Stimulated activated CD4-positive, alpha-beta T cell treated with anti-CD3 and anti-CD28 coated beads, TNF-alpha, amount 100 ng/mL, for 4 hours (primary cell): ENCODE data around the gene RUFY2.
"Not testable (repeated sequence)": the region's sequence is repeated elsewhere in the genome, so short reads cannot be mapped to it uniquely, and the experiment has no call there.

Experiments used
- DNase-seq, 3 experiments: peaks; one replicate each; pipeline ENCODE4 v3.0.0-alpha.2; 2020; ENCODE audit warnings: low read depth in 3 of 3

The RUFY2 gene

DNA sequence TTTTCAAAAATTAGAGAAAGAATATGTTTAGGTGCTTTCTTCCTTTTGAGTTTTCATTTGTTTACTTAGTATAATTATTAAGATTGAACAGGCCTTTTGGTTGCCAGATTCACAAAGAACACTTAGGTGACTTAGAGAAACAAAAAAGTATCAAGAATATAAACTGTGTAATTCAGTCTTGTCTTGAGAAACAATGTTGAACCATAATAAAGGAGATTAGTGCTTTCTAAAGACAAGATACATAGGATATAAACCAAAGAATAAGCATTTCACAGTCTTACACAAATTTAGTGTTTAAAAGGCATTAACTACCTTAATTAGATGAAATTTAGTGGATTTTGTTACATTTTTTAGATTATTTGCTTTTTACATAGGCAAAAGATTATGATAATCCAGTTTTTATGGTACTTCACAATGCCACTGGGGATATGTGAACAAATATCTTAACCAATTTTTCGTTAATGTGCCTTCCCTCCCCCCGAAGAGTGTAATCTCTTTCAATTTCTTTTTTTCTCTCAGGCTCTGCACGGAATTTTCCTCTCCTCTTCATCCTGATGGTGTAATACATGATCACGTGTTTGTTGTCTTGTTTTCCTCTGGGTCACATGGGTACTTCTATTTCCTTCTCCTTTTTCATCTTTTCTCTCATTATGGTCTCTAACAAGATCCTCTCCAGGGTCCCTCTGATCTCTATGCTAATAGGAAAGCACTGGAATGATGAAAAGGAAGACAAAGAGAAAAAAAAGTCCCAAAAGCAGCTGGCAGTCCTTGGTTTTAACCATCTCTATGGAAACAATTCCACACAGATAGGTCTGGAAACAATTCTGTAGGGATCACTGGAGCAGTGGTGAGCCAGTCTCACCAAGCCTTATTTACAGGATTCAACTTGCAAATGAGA, 78.9 kb downstream of the RUFY2 start:
- DNase-seq = no peak

GRCh38 chr10:68324396-68324795, 82.7 kb downstream of the RUFY2 start:
- not testable (repeated sequence) for DNase-seq

- no peak for DNase-seq
These were observed 88.6 kb downstream of the RUFY2 start for GRCh38 chr10:68318331-68319059.

DNA sequence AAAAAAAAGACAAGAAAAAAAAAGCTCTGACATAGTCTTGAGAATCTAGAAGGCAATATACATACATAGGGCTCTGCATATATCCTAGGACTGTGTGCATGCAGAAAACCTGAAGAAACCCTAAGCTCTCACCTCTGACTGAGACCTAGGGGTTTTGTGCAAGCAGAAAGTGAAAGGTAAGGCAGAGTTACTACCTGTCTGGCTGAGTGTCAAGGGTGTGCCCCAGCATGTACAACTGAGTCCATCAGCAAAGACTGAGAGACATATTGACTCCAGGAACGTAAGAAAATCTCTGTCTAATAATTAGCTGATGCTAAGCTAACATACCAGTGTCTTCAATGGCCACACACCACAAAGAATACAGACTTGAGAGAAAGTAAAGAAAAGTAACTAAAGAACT, 91.5 kb downstream of the RUFY2 start:
- no peak for DNase-seq

DNA sequence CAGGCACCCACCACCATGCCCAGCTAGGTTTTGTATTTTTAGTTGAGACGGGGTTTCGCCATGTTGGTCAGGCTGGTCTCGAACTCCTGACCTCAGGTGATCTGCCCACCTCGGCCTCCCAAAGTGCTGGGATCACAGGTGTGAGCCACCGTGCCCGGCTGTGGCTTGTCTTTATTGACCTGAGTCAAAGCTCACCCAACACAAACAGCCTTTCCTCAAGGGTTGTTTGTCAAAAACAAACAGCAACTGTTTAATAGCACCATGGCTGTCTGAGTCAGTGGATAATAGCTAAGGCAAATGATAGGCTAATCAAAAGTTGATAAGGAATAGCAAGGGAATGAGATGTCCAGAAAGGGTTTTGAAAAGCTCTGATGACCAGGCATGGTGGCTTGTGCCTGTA, 92.1 kb downstream of the RUFY2 start:
- DNase-seq = not testable (repeated sequence)

- no peak for DNase-seq
These were observed 96.5 kb downstream of the RUFY2 start for GRCh38 chr10:68310531-68310930.

DNA sequence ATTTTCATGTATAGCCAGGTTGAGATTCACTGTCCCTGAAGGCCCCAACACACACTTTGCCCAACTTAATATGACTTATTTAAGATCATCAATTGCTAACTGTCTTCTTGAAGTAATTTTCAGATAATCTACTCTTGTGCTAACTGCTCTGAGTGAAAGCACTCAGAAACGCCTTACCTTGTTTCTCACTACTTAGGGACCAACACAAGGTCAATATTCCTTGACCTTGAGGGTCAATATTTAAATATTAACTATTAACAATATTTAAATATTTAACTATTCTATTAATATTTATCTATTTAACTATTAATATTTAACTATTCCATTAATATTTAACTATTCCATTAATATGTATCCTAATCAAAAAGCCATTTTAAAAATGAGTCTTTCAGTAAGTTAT, 101.2 kb downstream of the RUFY2 start:
- no peak for DNase-seq

DNA sequence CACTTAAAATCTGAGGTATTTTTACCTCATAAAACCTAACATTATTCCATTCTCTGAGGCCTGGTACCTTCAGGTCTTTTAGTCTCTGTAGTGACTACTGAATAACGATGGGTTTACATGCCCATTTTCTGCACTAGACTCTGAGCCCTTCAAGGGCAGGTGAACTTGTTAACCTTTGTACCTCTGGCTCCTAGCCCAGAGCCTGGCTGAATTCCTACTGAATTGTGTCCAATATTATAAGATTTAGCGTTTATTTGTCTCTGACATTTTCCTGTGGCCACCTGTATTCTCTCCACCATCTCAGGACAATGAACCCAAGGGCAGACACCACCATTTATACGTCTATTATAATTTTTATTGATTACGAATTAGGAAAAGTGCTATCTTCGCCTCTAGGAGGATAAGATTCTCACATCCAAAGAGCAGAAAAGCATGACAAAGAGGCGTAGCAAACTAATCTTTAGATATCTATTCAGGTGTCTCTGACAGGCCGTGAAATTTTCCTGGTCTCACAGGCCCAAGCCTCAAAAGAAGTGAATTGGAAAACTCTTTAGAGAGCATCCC, 103.1 kb downstream of the RUFY2 start:
- no peak for DNase-seq

- DNase-seq = no peak
These were observed 104.2 kb downstream of the RUFY2 start for GRCh38 chr10:68302871-68303270.

DNA sequence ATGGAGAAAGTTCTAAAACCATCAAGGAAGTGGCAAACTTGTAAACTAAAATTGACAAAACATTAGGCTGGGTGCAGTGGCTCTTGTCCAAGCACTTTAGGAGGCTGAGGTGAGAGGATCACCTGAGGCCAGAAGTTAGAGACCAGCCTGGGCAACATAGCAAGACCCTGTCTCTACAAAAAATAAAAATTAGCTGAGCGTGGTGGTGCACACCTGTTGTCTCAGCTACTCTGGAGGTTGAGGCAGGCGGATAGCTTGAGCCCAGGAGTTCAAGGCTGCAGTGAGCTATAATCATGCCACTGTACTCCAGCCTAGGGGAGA, 104.6 kb downstream of the RUFY2 start:
- no peak for DNase-seq

DNA sequence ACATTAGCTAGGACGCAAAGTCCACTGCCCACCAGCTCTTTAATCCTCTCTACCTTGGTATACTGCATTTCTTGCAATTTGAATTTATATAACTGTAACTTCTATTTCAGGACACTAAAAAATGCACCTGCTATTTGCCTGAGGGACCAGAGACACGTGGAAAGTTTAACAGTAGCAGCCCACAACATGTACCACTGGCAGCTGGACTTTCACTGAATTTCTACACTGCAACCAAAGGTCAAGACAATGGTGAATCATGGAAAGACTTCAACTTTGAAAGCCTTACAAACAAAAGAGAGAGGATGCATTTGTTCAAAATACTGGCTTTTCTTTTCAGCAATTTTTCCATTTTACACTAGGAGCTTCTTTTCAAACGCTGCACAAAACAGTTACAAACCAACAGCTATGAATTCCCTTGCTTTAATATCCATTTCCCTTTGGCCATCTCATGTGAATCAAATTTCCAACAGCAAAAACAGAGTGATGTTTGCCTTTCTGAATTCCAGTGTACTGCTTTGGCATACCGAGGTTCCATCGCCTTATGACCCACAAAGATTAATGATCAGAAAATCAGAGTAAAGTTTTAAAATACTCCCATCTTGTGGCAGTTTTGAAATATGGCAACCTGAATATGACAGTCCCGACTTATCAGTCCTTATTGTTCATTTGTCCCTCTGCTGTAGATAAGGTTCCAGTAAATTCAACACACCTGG, 105.1 kb downstream of the RUFY2 start:
- DNase-seq = no peak

DNA sequence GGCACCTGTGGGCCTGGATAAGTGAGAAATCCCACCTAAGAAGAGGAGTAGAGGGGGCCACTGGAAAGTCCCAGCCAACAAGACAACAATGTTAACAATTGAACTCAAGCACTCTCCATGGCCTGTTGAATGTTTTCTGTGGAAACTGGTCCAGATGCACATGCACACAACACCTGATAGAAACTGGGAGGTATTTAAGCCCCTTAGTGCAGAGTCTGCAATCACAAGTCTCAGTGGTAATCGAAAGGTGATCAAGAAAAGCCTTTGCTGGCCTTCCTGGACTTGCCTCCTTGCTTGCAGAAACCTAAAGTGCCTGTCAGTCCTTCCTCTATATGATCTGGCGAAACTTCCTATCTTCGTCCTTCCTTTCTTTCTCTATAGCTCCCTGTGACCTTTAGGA, 105.8 kb downstream of the RUFY2 start:
- no peak for DNase-seq

DNA sequence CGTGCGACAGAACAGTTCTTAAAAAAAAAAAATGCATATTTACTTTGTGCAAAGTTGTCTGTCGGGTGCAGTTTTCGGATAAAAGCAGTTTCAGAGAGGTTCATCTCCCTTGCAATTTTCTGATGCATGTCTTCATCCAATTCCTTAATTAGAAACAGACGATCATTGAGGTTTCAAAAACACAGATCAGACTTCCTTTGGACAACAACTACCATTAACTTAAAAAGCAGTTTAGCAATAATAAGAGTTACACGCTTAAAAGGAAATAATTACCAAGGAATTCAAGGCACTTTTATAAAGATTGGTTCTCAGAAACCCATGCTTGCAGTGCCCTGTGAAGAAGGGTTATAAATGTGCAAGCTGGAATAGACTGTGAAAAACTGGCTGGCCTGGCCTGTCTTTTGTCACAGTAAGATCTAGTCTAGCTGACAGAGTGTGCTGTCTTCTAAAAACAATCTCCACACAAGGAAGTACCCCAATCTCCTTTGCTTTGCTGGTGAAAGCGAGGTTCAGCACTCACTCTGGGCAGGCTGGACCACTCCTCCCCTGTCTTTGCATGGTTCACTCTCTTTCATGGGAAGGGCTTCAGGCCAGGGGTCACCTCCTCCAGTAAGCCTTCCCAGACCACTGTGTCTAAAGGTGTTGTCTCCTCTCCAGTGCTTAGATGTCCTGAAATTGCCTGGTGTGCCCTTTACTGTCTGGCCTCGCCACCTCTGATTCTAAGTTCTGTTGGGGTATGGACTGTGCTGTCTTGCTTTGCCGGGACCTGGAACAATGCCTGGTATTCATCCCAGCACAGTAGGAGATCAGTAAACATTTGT, 110.0 kb downstream of the RUFY2 start:
- no peak for DNase-seq
